ENCODE measurements around the gene PCSK1.

PCSK1 gene

GRCh38 chr5:96426831-96427230 is 6.2 kb downstream of the PCSK1 start:
- Histone ChIP-seq H3K4me1 (ENCODE audit: control insufficient read depth, insufficient read depth, low read length, unreplicated experiment) (peaks cover 8% of the 10 kb centered on the region), H3K27me3 (ENCODE audit: insufficient read depth, low read length) (no peaks in the 10 kb centered on the region), H3K36me3 (ENCODE audit: insufficient read depth, low read length) (no peaks in the 10 kb centered on the region), H3K4me3 (ENCODE audit: low read depth, low read length) (no peak overlapping the region), H2AFZ (ENCODE audit: low read length, unreplicated experiment) (no peak overlapping the region), H3K27ac (ENCODE audit: low read depth, low read length) (no peak overlapping the region), H3K79me2 (ENCODE audit: control insufficient read depth, insufficient read depth, low read length, unreplicated experiment) (no peaks in the 10 kb centered on the region)

- Histone ChIP-seq H3K4me1 (ENCODE audit: control insufficient read depth, insufficient read depth, low read length, unreplicated experiment) (no peaks in the 10 kb centered on the region), H3K36me3 (ENCODE audit: insufficient read depth, low read length) (no peaks in the 10 kb centered on the region), H2AFZ (ENCODE audit: low read length, unreplicated experiment) (no peak overlapping the region), H3K79me2 (ENCODE audit: control insufficient read depth, insufficient read depth, low read length, unreplicated experiment) (no peaks in the 10 kb centered on the region), H3K4me3 (ENCODE audit: low read depth, low read length) (no peak overlapping the region), H3K27me3 (ENCODE audit: insufficient read depth, low read length) (no peaks in the 10 kb centered on the region), H3K27ac (ENCODE audit: low read depth, low read length) (no peak overlapping the region)
Observed at GRCh38 chr5:96425443-96425842, 7.6 kb downstream of the PCSK1 start.

GRCh38 chr5:96415897-96416296 is 17.2 kb downstream of the PCSK1 start:
- no peak overlapping the region for H3K4me3 ChIP-seq (ENCODE audit: low read depth, low read length)
- no peak overlapping the region for H2AFZ ChIP-seq (ENCODE audit: low read length, unreplicated experiment)
- H3K27ac ChIP-seq (ENCODE audit: low read depth, low read length) = no peak overlapping the region
- H3K27me3 ChIP-seq (ENCODE audit: insufficient read depth, low read length) = no peaks in the 10 kb centered on the region
- no peaks in the 10 kb centered on the region for H3K4me1 ChIP-seq (ENCODE audit: control insufficient read depth, insufficient read depth, low read length, unreplicated experiment)
- no peaks in the 10 kb centered on the region for H3K79me2 ChIP-seq (ENCODE audit: control insufficient read depth, insufficient read depth, low read length, unreplicated experiment)
- no peaks in the 10 kb centered on the region for H3K36me3 ChIP-seq (ENCODE audit: insufficient read depth, low read length)

GRCh38 chr5:96412868-96413449 is 20.1 kb downstream of the PCSK1 start:
- H3K4me1 ChIP-seq (ENCODE audit: control insufficient read depth, insufficient read depth, low read length, unreplicated experiment) = peaks cover 23% of the 10 kb centered on the region
- H3K27me3 ChIP-seq (ENCODE audit: insufficient read depth, low read length) = no peaks in the 10 kb centered on the region
- H3K36me3 ChIP-seq (ENCODE audit: insufficient read depth, low read length) = no peaks in the 10 kb centered on the region
- no peak overlapping the region for H3K27ac ChIP-seq (ENCODE audit: low read depth, low read length)
- no peak overlapping the region for H3K4me3 ChIP-seq (ENCODE audit: low read depth, low read length)
- no peak overlapping the region for H2AFZ ChIP-seq (ENCODE audit: low read length, unreplicated experiment)
- H3K79me2 ChIP-seq (ENCODE audit: control insufficient read depth, insufficient read depth, low read length, unreplicated experiment) = no peaks in the 10 kb centered on the region

- Histone ChIP-seq H2AFZ (ENCODE audit: low read length, unreplicated experiment) (no peak overlapping the region), H3K4me1 (ENCODE audit: control insufficient read depth, insufficient read depth, low read length, unreplicated experiment) (peaks cover 32% of the 10 kb centered on the region), H3K4me3 (ENCODE audit: low read depth, low read length) (no peak overlapping the region), H3K27me3 (ENCODE audit: insufficient read depth, low read length) (no peaks in the 10 kb centered on the region), H3K36me3 (ENCODE audit: insufficient read depth, low read length) (no peaks in the 10 kb centered on the region), H3K27ac (ENCODE audit: low read depth, low read length) (no peak overlapping the region), H3K79me2 (ENCODE audit: control insufficient read depth, insufficient read depth, low read length, unreplicated experiment) (no peaks in the 10 kb centered on the region)
Observed at GRCh38 chr5:96410013-96410412, 23.0 kb downstream of the PCSK1 start.

- Histone ChIP-seq H3K27ac (ENCODE audit: low read depth, low read length) (peak overlapping the region; percentile 79), H3K4me3 (ENCODE audit: low read depth, low read length) (peak overlapping the region; percentile 19; the same call in 1 of the 2 replicates), H3K36me3 (ENCODE audit: insufficient read depth, low read length) (no peaks in the 10 kb centered on the region), H3K27me3 (ENCODE audit: insufficient read depth, low read length) (no peaks in the 10 kb centered on the region), H3K79me2 (ENCODE audit: control insufficient read depth, insufficient read depth, low read length, unreplicated experiment) (no peaks in the 10 kb centered on the region), H2AFZ (ENCODE audit: low read length, unreplicated experiment) (no peak overlapping the region), H3K4me1 (ENCODE audit: control insufficient read depth, insufficient read depth, low read length, unreplicated experiment) (peaks cover 32% of the 10 kb centered on the region)
Observed at GRCh38 chr5:96408841-96409538, 24.1 kb downstream of the PCSK1 start.

- Histone ChIP-seq H3K79me2 (ENCODE audit: control insufficient read depth, insufficient read depth, low read length, unreplicated experiment) (no peaks in the 10 kb centered on the region), H3K4me1 (ENCODE audit: control insufficient read depth, insufficient read depth, low read length, unreplicated experiment) (peaks cover 32% of the 10 kb centered on the region), H2AFZ (ENCODE audit: low read length, unreplicated experiment) (no peak overlapping the region), H3K36me3 (ENCODE audit: insufficient read depth, low read length) (no peaks in the 10 kb centered on the region), H3K27me3 (ENCODE audit: insufficient read depth, low read length) (no peaks in the 10 kb centered on the region), H3K27ac (ENCODE audit: low read depth, low read length) (peak overlapping the region; percentile 79), H3K4me3 (ENCODE audit: low read depth, low read length) (peak overlapping the region; percentile 35)
Observed at GRCh38 chr5:96408210-96408777, 24.8 kb downstream of the PCSK1 start.

GRCh38 chr5:96407436-96407835 is 25.6 kb downstream of the PCSK1 start:
- Histone ChIP-seq H3K27me3 (ENCODE audit: insufficient read depth, low read length) (no peaks in the 10 kb centered on the region), H2AFZ (ENCODE audit: low read length, unreplicated experiment) (no peak overlapping the region), H3K4me1 (ENCODE audit: control insufficient read depth, insufficient read depth, low read length, unreplicated experiment) (peaks cover 32% of the 10 kb centered on the region), H3K36me3 (ENCODE audit: insufficient read depth, low read length) (no peaks in the 10 kb centered on the region), H3K79me2 (ENCODE audit: control insufficient read depth, insufficient read depth, low read length, unreplicated experiment) (no peaks in the 10 kb centered on the region), H3K4me3 (ENCODE audit: low read depth, low read length) (no peak overlapping the region), H3K27ac (ENCODE audit: low read depth, low read length) (peak overlapping the region; percentile 79)

GRCh38 chr5:96404191-96404867 is 28.7 kb downstream of the PCSK1 start:
- H3K4me1 ChIP-seq (ENCODE audit: control insufficient read depth, insufficient read depth, low read length, unreplicated experiment) = peaks cover 20% of the 10 kb centered on the region
- H3K36me3 ChIP-seq (ENCODE audit: insufficient read depth, low read length) = no peaks in the 10 kb centered on the region
- H3K79me2 ChIP-seq (ENCODE audit: control insufficient read depth, insufficient read depth, low read length, unreplicated experiment) = no peaks in the 10 kb centered on the region
- H3K4me3 ChIP-seq (ENCODE audit: low read depth, low read length) = no peak overlapping the region
- no peak overlapping the region for H3K27ac ChIP-seq (ENCODE audit: low read depth, low read length)
- no peak overlapping the region for H2AFZ ChIP-seq (ENCODE audit: low read length, unreplicated experiment)
- no peaks in the 10 kb centered on the region for H3K27me3 ChIP-seq (ENCODE audit: insufficient read depth, low read length)

GRCh38 chr5:96402500-96402899 is 30.5 kb downstream of the PCSK1 start:
- H3K36me3 ChIP-seq (ENCODE audit: insufficient read depth, low read length) = no peaks in the 10 kb centered on the region
- H3K27me3 ChIP-seq (ENCODE audit: insufficient read depth, low read length) = no peaks in the 10 kb centered on the region
- no peak overlapping the region for H3K27ac ChIP-seq (ENCODE audit: low read depth, low read length)
- no peak overlapping the region for H2AFZ ChIP-seq (ENCODE audit: low read length, unreplicated experiment)
- H3K79me2 ChIP-seq (ENCODE audit: control insufficient read depth, insufficient read depth, low read length, unreplicated experiment) = no peaks in the 10 kb centered on the region
- peaks cover 5% of the 10 kb centered on the region for H3K4me1 ChIP-seq (ENCODE audit: control insufficient read depth, insufficient read depth, low read length, unreplicated experiment)
- no peak overlapping the region for H3K4me3 ChIP-seq (ENCODE audit: low read depth, low read length)

Data from ACC112 (cell line).